HCT116 (cell line): ENCODE results near the gene CIT. TPM values are rescaled to one million over a fixed set of nuclear protein-coding genes. Genes with fewer than 3 reads are reported as not detected.

ENCODE experiments used
- ATAC-seq: fragments of 200-7000 bp; cut with Tn5 transposase; 2 replicates; pipeline ENCODE4 v1.9.1; 2020; ENCODE audit warnings: mild to moderate bottlenecking, moderate library complexity
- BruUV-seq: library from RNA; stranded (reverse); fragments of 400-500 nt; replicated peaks from 2 replicates; lab custom pipeline; 2021; lab: Mats Ljungman, UMichigan
- CTCF ChIA-PET: fragments of 300-600 bp; sonication (Branson Sonifier 250); formaldehyde crosslinking; loops from one replicate; lab custom pipeline; 2021; ENCODE audit warnings: antibody characterized with exemption; lab: Charles Lee
- POLR2A ChIA-PET: fragments of 300-600, 350-600 bp; sonication (Branson Sonifier 250); formaldehyde crosslinking; loops from one replicate; lab custom pipeline; 2021; ENCODE audit warnings: antibody characterized with exemption; lab: Charles Lee
- RAD21 ChIA-PET, 2 experiments: fragments of 300-600 bp; sonication (Branson Sonifier 250); formaldehyde crosslinking; loops; one replicate each; lab custom pipeline; 2023; ENCODE audit warnings: low total read pairs in 2 of 2; ENCODE audit not compliant: uncharacterized antibody in 2 of 2, unreplicated experiment in 2 of 2, low non-redundant PET in 1 of 2; lab: Charles Lee
- DNase-seq: peaks from one replicate; pipeline ENCODE4 v3.0.0-alpha.2; 2010; ENCODE audit warnings: low read depth, low spot score
- H2AFZ ChIP-seq: fragments of 200-600 bp; shearing (Covaris generic), sonication (generic); 2 replicates; pipeline ENCODE4 v1.6.1; 2017; ENCODE audit warnings: low read depth, mixed run types, mixed read lengths, antibody characterized with exemption, low read length; ENCODE audit not compliant: poor library complexity, severe bottlenecking
- H3K27ac ChIP-seq: 2 replicates; pipeline ENCODE4 v1.5.1; 2012; ENCODE audit warnings: low read depth, low read length
- H3K27me3 ChIP-seq: fragments of 200-600 bp; sonication (generic); 2 replicates; pipeline ENCODE4 v1.6.1; 2016; ENCODE audit warnings: mixed run types, low read length, mixed read lengths; ENCODE audit not compliant: insufficient read depth
- H3K36me3 ChIP-seq, 2 experiments: fragments of 200-500 bp in 1 of 2; fragments of 200-600 bp in 1 of 2; sonication (Bioruptor generic) in 1 of 2; sonication (generic) in 1 of 2; 2 replicates each; pipeline versions ENCODE4 v1.5.1 to v1.6.1; 2014 to 2016; ENCODE audit warnings: low read length in 2 of 2, inconsistent platforms in 1 of 2, mixed read lengths in 1 of 2, mixed run types in 1 of 2; ENCODE audit not compliant: insufficient read depth in 2 of 2, control insufficient read depth in 1 of 2
- H3K4me1 ChIP-seq, 2 experiments: fragments of 200-600 bp in 1 of 2; sonication (generic) in 1 of 2; 2 replicates each; pipeline versions ENCODE4 v1.5.1 to v1.6.1; 2012 to 2017; ENCODE audit warnings: low read length in 2 of 2, inconsistent platforms in 1 of 2, mild to moderate bottlenecking in 1 of 2, mixed read lengths in 1 of 2, mixed run types in 1 of 2, moderate library complexity in 1 of 2; ENCODE audit not compliant: insufficient read depth in 2 of 2, control insufficient read depth in 1 of 2
- H3K4me2 ChIP-seq: fragments of 200-600 bp; sonication (generic); 2 replicates; pipeline ENCODE4 v1.6.1; 2017; ENCODE audit warnings: mixed run types, low read length, mixed read lengths
- H3K4me3 ChIP-seq, 2 experiments: fragments of 200-600 bp in 1 of 2; sonication (generic) in 1 of 2; replicated peaks in 1 of 2; 2 replicates each; pipeline ENCODE4 v1.5.1; 2011 to 2016; ENCODE audit warnings: low read length in 2 of 2, control low read depth in 1 of 2, low read depth in 1 of 2, mild to moderate bottlenecking in 1 of 2, mixed read lengths in 1 of 2, mixed run types in 1 of 2
- H3K79me2 ChIP-seq: fragments of 200-600 bp; sonication (generic); 2 replicates; pipeline ENCODE4 v1.6.1; 2017; ENCODE audit warnings: mild to moderate bottlenecking, mixed run types, low read length, moderate library complexity, mixed read lengths; ENCODE audit not compliant: insufficient read depth
- H3K9ac ChIP-seq: fragments of 200-600 bp; sonication (generic); 2 replicates; pipeline ENCODE4 v1.6.1; 2016; ENCODE audit warnings: low read length, mixed read lengths
- H3K9me2 ChIP-seq: fragments of 200-600 bp; sonication (generic), shearing (Covaris generic); 2 replicates; pipeline ENCODE4 v1.6.1; 2017; ENCODE audit warnings: mixed run types, mild to moderate bottlenecking, moderate library complexity; ENCODE audit not compliant: insufficient read depth
- H3K9me3 ChIP-seq, 2 experiments: fragments of 200-500 bp in 1 of 2; fragments of 200-600 bp in 1 of 2; sonication (Bioruptor generic) in 1 of 2; sonication (generic) in 1 of 2; 2 replicates each; pipeline ENCODE4 v1.6.1; 2014 to 2017; ENCODE audit warnings: low read length in 2 of 2, mixed read lengths in 2 of 2, inconsistent platforms in 1 of 2, low read depth in 1 of 2, mild to moderate bottlenecking in 1 of 2, mixed run types in 1 of 2, moderate library complexity in 1 of 2; ENCODE audit not compliant: control insufficient read depth in 1 of 2, insufficient read depth in 1 of 2
- H4K20me1 ChIP-seq: fragments of 200-600 bp; sonication (generic), shearing (Covaris generic); 2 replicates; pipeline ENCODE4 v1.6.1; 2017; ENCODE audit warnings: mixed run types, mild to moderate bottlenecking, moderate library complexity; ENCODE audit not compliant: insufficient read depth
- EGR1 ChIP-seq: IDR thresholded peaks from 2 replicates; pipeline ENCODE4 v1.6.1; 2012; ENCODE audit warnings: low read depth
- SRF ChIP-seq: IDR thresholded peaks from 2 replicates; pipeline ENCODE4 v1.6.1; 2012; ENCODE audit warnings: low read depth
- ZFX ChIP-seq: fragments of 450-650 bp; IDR thresholded peaks from 2 replicates; pipeline ENCODE4 v1.6.1; 2017
- intact Hi-C: fragments of 100-400 bp; cut with micrococcal nuclease; formaldehyde crosslinking; loops from 2 replicates; pipeline ENCODE4 v1.10.0; 2022
- total RNA-seq: library from RNA; stranded (reverse); gene quantifications from one replicate; pipeline ENCODE4 v1.2.1, GENCODE V29; 2021; ENCODE audit not compliant: unreplicated experiment
- TF ChIP-seq, protein P1 (sequence below), 3 experiments: fragments of 200-600 bp in 1 of 3; sonication (generic) in 1 of 3; IDR thresholded peaks in 2 of 3; conservative IDR thresholded peaks in 1 of 3; 2 replicates each; pipeline ENCODE4 v1.5.1; 2012 to 2017; ENCODE audit warnings: low read depth in 2 of 3, low read length in 2 of 3, antibody characterized with exemption in 1 of 3, borderline replicate concordance in 1 of 3, control low read depth in 1 of 3, mild to moderate bottlenecking in 1 of 3, mixed read lengths in 1 of 3, mixed run types in 1 of 3, moderate library complexity in 1 of 3; ENCODE audit not compliant: insufficient read depth in 1 of 3

Gene CIT
- total RNA-seq, 1 experiment from 2014 or later: 54.2 TPM

DNA sequence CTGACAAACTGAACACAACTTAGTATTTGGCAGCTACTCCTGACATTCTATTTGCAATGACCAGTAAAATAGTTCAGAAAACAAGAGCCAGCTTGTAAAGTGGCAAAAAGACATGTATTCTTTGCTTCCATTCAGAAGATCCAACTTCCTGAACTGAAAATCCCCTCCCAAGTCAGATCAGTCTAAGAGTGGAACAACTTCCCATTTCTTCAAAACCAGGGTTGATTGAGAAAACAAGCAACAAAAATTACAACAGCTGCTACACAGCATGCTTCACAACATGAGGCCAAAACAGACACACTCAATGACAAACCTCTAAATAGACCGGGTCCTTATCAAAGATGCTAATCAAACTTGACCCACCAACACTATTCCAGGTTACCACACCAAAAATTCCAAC lies 40.3 kb downstream of the CIT start:
- intact Hi-C loops: no loop called here
- DNase-seq (no peak), ATAC-seq (no peak)
- Histone ChIP-seq H3K27me3 (no peaks in the 10 kb centered on the region), H3K4me3 (no peak overlapping the region), H4K20me1 (no peaks in the 10 kb centered on the region), H3K4me1 (no peaks in the 10 kb centered on the region), H3K36me3 (peaks cover 15 to 24% of the 10 kb centered on the region in 2 experiments), H3K27ac (no peak overlapping the region), H3K4me2 (no peak overlapping the region), H3K9me3 (no peaks in the 10 kb centered on the region), H3K79me2 (peaks cover 39% of the 10 kb centered on the region), H2AFZ (no peak overlapping the region), H3K9me2 (no peaks in the 10 kb centered on the region), H3K9ac (no peak overlapping the region)
- ChIA-PET CTCF (no interaction called here), RAD21 (no interaction called here), POLR2A (no interaction called here)
- TF ChIP-seq SRF (no peak), EGR1 (no peak), ZFX (no peak)
- BruUV-seq: no TSS peak

DNA sequence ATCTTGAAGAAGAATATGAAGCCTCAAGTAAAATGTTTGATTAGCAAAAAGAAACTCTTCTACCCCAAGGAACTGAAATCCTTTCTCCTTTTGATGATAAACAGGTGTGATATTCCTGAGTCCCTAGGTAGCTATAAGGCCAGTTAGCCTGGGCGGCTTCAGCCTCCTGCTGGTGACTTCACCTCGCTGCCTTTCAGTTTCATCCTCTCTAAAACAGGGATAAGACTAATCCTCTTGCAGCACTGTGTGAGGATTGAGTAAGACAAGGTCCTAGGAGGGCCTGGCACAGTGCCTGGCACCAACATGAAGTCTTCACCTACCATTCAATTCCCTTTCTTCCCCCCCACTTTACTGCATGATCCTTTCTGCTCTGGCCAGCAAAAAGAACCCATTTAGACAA lies 42.1 kb downstream of the CIT start:
- peaks cover 29% of the 10 kb centered on the region for H3K79me2 ChIP-seq
- ChIA-PET POLR2A (no interaction called here), RAD21 (no interaction called here), CTCF (no interaction called here)
- no TSS peak for BruUV-seq
- TF ChIP-seq, protein P1, sequence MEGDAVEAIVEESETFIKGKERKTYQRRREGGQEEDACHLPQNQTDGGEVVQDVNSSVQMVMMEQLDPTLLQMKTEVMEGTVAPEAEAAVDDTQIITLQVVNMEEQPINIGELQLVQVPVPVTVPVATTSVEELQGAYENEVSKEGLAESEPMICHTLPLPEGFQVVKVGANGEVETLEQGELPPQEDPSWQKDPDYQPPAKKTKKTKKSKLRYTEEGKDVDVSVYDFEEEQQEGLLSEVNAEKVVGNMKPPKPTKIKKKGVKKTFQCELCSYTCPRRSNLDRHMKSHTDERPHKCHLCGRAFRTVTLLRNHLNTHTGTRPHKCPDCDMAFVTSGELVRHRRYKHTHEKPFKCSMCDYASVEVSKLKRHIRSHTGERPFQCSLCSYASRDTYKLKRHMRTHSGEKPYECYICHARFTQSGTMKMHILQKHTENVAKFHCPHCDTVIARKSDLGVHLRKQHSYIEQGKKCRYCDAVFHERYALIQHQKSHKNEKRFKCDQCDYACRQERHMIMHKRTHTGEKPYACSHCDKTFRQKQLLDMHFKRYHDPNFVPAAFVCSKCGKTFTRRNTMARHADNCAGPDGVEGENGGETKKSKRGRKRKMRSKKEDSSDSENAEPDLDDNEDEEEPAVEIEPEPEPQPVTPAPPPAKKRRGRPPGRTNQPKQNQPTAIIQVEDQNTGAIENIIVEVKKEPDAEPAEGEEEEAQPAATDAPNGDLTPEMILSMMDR (IDR thresholded peaks at IDR 0.05 in 2 of 3, conservative IDR thresholded peaks at IDR 0.05 in 1 of 3; ENCODE audit: borderline replicate concordance in 1 of 3, insufficient read depth in 1 of 3, low read depth in 2 of 3, low read length in 2 of 3): peak in 1 of 3 experiments; percentile 16; a peak in 1 of 6 replicates
- TF ChIP-seq EGR1: no peak
- no peak overlapping the region for H3K9ac ChIP-seq
- no peaks in the 10 kb centered on the region for H3K9me2 ChIP-seq
- no peak overlapping the region for H3K27ac ChIP-seq
- H3K4me1 ChIP-seq: no peaks in the 10 kb centered on the region
- H3K4me3 ChIP-seq: no peak overlapping the region
- H3K36me3 ChIP-seq: peaks cover 15 to 20% of the 10 kb centered on the region in 2 experiments
- intact Hi-C loops: no loop called here
- no peaks in the 10 kb centered on the region for H3K9me3 ChIP-seq
- DNase-seq (no peak), ATAC-seq (peak; percentile 52; the same call in 1 of the 2 replicates)
- no peak overlapping the region for H3K4me2 ChIP-seq
- H2AFZ ChIP-seq: no peak overlapping the region
- H4K20me1 ChIP-seq: no peaks in the 10 kb centered on the region
- no peaks in the 10 kb centered on the region for H3K27me3 ChIP-seq
